GM18519 (cell line): ENCODE data around the gene DMKN.
"Not testable (repeated sequence)": the region's sequence is repeated elsewhere in the genome, so short reads cannot be mapped to it uniquely, and the experiment has no call there.

ENCODE experiments used
- ATAC-seq: cut with Tn5 transposase; IDR thresholded peaks from one replicate; pipeline ENCODE4 v1.9.1; 2021; ENCODE audit warnings: mild to moderate bottlenecking, moderate library complexity; ENCODE audit not compliant: unreplicated experiment, low FRiP score

The DMKN gene

GRCh38 chr19:35501684-35502083 is 11.8 kb downstream of the DMKN start:
- ATAC-seq, result no peak

- ATAC-seq, result no peak
These were observed 12.8 kb downstream of the DMKN start for GRCh38 chr19:35500611-35501010.

- ATAC-seq, result no peak
These were observed 14.4 kb downstream of the DMKN start for GRCh38 chr19:35498984-35499527.

- ATAC-seq, result no peak
These were observed 15.2 kb downstream of the DMKN start for GRCh38 chr19:35498220-35498619.

- ATAC-seq, result no peak
These were observed 16.0 kb downstream of the DMKN start for GRCh38 chr19:35497406-35497805.

GRCh38 chr19:35495107-35496064 is 18.1 kb downstream of the DMKN start:
- ATAC-seq, result no peak

GRCh38 chr19:35493971-35494370 is 19.5 kb downstream of the DMKN start:
- ATAC-seq, result no peak

- no peak for ATAC-seq
These were observed 21.6 kb downstream of the DMKN start for GRCh38 chr19:35491836-35492360.

- ATAC-seq, result no peak
These were observed 23.1 kb downstream of the DMKN start, which contains the start of gene KRTDAP for GRCh38 chr19:35490364-35490763. Gene KRTDAP, minus strand, starts transcription at chr19:35490464. Its CDS starts 22 bp downstream, at chr19:35490442.

- ATAC-seq, result no peak
These were observed 24.8 kb downstream of the DMKN start for GRCh38 chr19:35488677-35489076.

- no peak for ATAC-seq
These were observed 25.7 kb downstream of the DMKN start for GRCh38 chr19:35487656-35488182.

- no peak for ATAC-seq
These were observed 27.2 kb downstream of the DMKN start for GRCh38 chr19:35486268-35486708.

GRCh38 chr19:35484252-35485036 is 29.0 kb downstream of the DMKN start:
- ATAC-seq, result peak; percentile 62

- ATAC-seq, result no peak
These were observed 30.4 kb downstream of the DMKN start for GRCh38 chr19:35483089-35483488.

GRCh38 chr19:35478794-35479677 is 34.4 kb downstream of the DMKN start:
- no peak for ATAC-seq

GRCh38 chr19:35476149-35476548 is 37.3 kb downstream of the DMKN start:
- no peak for ATAC-seq

GRCh38 chr19:35474594-35474993 is 38.9 kb downstream of the DMKN start:
- ATAC-seq, result not testable (repeated sequence)

GRCh38 chr19:35474104-35474503 is 39.3 kb downstream of the DMKN start:
- no peak for ATAC-seq

- no peak for ATAC-seq
These were observed 41.5 kb downstream of the DMKN start for GRCh38 chr19:35471946-35472345.
